ENCODE results near the gene ZNF407. TPM values are rescaled to one million over a fixed set of nuclear protein-coding genes. Genes with fewer than 3 reads are reported as not detected.

The ZNF407 gene
- total and polyA plus RNA-seq, 3 donors from 2014 or later: 10.9 to 35.9 (median 30.8) TPM

GRCh38 chr18:75063615-75064512 is 466.2 kb downstream of the ZNF407 start:
- Histone ChIP-seq H3K4me3 (no peak overlapping the region), H3K27ac (no peak overlapping the region), H3K9me3 (no peaks in the 10 kb centered on the region), H3K36me3 (ENCODE audit: low read depth, missing control alignments) (no peaks in the 10 kb centered on the region), H3K27me3 (no peaks in the 10 kb centered on the region), H3K4me1 (no peaks in the 10 kb centered on the region)
- intact Hi-C loops (cut with DNase I; ENCODE audit: low total_unique reads): no loop called here
- WGBS, 2 donors: 93 to 96% methylated on average over 32 to 53 of the region's 53 CpGs
- TF ChIP-seq POLR2A (IDR thresholded peaks at IDR 0.05) (no peak), CTCF (IDR thresholded peaks at IDR 0.05) (no peak)
- DNase-seq: no peak

- H3K9me3 ChIP-seq: no peaks in the 10 kb centered on the region
- no peaks in the 10 kb centered on the region for H3K27me3 ChIP-seq
- intact Hi-C loops (cut with DNase I; ENCODE audit: low total_unique reads): no loop called here
- H3K27ac ChIP-seq: no peak overlapping the region
- WGBS, 2 donors: 89 to 94% methylated on average over 11 to 16 of the region's 16 CpGs
- no peak overlapping the region for H3K4me3 ChIP-seq
- no peak for TF ChIP-seq CTCF (IDR thresholded peaks at IDR 0.05)
- no peak for TF ChIP-seq POLR2A (IDR thresholded peaks at IDR 0.05)
- H3K4me1 ChIP-seq: no peaks in the 10 kb centered on the region
- no peaks in the 10 kb centered on the region for H3K36me3 ChIP-seq (ENCODE audit: low read depth, missing control alignments)
- DNase-seq: no peak
Observed at GRCh38 chr18:75064513-75064905, 466.8 kb downstream of the ZNF407 start.

GRCh38 chr18:75065251-75066000 is 467.8 kb downstream of the ZNF407 start:
- no peak for TF ChIP-seq CTCF (IDR thresholded peaks at IDR 0.05)
- TF ChIP-seq POLR2A (IDR thresholded peaks at IDR 0.05): no peak
- H3K27ac ChIP-seq: no peak overlapping the region
- no peak for DNase-seq
- H3K4me1 ChIP-seq: no peaks in the 10 kb centered on the region
- no peaks in the 10 kb centered on the region for H3K9me3 ChIP-seq
- no peaks in the 10 kb centered on the region for H3K36me3 ChIP-seq (ENCODE audit: low read depth, missing control alignments)
- no peaks in the 10 kb centered on the region for H3K27me3 ChIP-seq
- intact Hi-C loops (cut with DNase I; ENCODE audit: low total_unique reads): no loop called here
- no peak overlapping the region for H3K4me3 ChIP-seq
- whole genome bisulfite sequencing, 2 donors: 90 to 92% methylated on average over 21 of the region's 21 CpGs

DNA sequence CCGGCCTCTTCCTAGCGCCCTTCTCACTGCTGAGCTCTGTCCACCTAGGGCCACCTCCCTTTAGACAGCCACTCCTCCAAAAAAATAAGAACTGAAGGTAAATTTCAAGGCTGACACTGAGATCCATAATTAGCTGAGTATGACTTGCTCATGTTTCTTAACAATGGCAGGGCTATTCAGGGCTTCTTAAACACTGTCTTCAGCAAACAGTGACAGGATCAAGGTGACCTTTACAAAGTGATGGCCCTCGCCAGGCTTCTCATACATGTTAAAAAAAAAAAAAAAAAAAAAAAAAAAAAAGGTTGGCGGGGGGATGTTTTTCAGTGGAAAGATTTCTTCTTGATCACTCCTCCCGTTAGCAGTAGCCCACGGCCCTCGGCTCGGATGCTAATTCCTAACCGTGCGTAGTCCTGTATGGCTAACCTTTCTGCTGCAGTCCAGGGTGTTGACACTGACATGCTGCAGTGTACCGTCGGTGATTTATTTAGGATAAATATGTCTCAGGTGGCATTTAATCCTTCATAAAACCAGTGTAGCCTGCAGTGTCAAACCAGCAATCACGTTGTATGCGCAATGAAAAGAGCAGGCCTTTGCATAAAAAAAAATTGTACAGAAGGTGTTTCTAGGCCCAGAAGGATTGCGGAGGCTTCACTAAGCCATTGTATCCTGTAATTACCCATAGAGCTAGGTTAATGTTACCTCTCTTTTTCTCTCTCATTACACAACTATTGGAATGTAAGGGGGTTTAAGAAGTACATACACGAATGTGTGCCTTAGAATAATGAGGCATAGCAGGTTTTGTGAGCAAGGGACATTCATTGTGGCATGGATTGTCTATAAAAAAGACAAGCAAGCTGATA is 468.6 kb downstream of the ZNF407 start:
- TF ChIP-seq CTCF (IDR thresholded peaks at IDR 0.05): no peak
- TF ChIP-seq POLR2A (IDR thresholded peaks at IDR 0.05): no peak
- Histone ChIP-seq H3K4me1 (no peaks in the 10 kb centered on the region), H3K27me3 (no peaks in the 10 kb centered on the region), H3K36me3 (ENCODE audit: low read depth, missing control alignments) (no peaks in the 10 kb centered on the region), H3K9me3 (no peaks in the 10 kb centered on the region), H3K27ac (no peak overlapping the region), H3K4me3 (no peak overlapping the region)
- DNase-seq: no peak
- intact Hi-C loops (cut with DNase I; ENCODE audit: low total_unique reads): no loop called here
- 93 to 94% methylated on average over 16 of the region's 16 CpGs for WGBS, 2 donors

All from testis (tissue), 3 donors.